GM18868 (cell line): ENCODE results near the gene RPL4.

Experiments
- ATAC-seq: cut with Tn5 transposase; IDR thresholded peaks from one replicate; pipeline ENCODE4 v1.9.1; 2021; ENCODE audit warnings: mild to moderate bottlenecking, moderate library complexity; ENCODE audit not compliant: unreplicated experiment

RPL4 gene

DNA sequence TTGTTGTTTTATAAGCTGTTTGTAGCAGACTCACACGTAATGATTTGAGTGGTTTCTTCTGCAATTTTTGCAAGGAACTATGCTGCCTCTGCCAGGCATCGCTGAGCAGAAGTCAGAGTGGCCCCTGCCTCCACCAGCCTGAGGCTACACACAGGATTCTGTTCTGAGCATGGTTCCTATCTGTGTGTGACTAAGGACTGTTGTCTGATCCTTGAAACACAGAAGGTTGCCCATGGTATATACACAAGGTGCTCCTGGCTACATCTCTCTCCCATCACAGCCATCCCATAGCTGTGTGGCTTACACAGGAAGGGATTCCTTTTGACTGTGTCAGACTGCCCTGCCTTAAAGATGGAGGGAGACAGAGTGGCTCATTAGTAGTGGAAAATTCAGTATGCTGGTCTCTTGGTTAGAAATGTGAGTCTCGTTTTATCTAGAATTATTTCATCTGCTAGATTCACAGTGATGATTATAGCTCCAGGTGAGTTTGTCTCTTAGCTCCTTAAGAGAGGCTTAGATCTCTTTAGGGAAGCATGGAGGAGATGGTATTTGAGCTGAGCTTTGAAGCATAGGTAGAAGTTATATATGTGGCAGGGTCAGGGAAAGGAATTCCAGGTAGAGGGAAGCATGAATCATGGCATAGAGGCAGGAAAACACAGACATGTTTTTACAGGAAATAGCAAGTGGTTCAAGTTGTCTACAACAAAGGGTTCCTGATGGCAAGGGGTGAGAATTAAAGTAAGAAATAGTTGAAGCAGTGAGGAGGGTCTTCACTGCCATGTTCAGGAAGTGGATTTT, 44.6 kb downstream of the RPL4 start:
- no peak for ATAC-seq

DNA sequence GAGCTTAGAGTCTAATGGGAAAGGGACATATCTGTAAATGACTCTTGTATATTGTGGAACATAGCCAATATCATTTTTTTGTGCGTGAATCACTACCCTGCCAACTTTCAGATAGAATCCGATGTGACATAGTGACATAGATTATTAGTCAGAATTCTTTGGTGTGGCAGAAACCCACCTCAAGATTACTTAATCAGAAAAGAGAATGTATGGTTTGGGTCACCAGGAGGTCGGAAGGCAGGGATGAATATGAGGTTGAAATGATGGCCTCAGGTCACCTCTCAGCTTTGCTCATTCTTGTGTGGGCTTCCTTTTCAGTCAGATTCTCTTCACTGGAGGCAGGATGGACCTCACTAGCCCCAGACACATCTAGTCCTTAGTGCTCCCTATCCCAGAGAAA, 48.4 kb downstream of the RPL4 start:
- no peak for ATAC-seq

DNA sequence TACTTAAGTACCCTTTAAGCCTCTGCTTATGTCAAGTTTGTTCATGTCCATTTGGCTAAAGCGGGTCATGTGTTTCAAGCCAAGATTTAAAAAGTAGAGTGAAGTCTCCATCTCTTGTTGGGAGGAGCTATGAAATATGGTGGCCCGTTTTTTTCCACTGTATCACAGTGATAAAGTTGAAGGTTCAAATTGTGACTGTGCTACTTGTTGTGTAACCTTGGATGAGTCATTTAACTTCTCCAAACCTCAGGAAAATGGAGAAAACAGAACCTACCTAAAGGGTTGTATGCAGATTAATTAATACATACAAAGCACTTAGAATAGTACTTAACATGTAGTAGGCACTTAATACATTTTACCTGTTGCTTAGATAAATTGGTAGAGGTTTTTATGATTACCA, 50.5 kb downstream of the RPL4 start:
- ATAC-seq: no peak

DNA sequence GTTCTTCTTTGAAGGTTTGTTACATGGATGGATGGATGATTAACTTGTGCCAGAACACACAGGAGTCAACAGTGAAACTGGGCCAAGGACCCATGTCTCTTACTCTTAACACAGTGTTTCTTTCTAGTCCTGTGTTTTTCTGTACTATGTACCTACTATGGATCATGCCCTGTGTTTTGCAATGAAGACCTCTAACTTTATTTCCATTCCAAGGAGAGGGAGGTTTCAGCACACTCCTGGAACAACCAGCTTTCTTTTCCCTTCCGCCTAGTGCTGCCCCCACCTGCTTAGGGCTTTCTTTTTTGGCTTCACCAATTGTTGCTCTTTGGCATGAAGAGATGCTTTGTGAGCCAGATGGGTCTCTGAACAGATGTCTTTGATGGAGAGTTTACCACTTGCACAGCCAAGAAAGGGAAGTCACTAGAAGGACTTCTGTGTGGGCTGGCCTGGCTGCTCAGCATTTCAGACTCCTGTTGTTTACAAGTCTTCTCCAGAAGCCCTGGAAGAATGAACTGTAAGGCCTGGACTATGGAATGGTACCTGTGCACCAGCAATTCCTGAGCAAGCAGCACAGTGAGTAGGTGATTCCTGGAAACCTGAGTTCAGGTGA, 51.6 kb downstream of the RPL4 start:
- ATAC-seq: no peak

DNA sequence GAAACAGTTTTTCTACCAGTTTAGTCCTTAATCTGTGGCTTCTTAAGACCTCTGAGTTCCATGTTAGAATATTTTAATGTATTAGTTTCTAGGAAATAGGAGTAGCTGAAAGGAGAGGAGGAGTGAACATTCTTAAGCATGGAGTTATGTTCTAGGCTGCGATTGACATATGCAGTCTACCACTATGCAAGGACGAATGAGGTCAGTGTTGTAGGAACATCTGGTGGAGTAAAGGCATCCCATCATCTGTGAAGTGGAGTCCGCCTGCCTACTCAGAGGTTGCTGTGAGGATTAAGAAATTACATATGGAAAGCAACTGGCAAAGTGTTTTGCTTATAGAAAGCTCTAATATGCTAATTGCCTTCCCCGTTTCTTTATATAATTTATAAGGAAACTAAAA, 52.2 kb downstream of the RPL4 start:
- ATAC-seq: no peak
